Measurements from ENCODE around the gene RPP38.

RPP38 gene, protein sequence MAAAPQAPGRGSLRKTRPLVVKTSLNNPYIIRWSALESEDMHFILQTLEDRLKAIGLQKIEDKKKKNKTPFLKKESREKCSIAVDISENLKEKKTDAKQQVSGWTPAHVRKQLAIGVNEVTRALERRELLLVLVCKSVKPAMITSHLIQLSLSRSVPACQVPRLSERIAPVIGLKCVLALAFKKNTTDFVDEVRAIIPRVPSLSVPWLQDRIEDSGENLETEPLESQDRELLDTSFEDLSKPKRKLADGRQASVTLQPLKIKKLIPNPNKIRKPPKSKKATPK

DNA sequence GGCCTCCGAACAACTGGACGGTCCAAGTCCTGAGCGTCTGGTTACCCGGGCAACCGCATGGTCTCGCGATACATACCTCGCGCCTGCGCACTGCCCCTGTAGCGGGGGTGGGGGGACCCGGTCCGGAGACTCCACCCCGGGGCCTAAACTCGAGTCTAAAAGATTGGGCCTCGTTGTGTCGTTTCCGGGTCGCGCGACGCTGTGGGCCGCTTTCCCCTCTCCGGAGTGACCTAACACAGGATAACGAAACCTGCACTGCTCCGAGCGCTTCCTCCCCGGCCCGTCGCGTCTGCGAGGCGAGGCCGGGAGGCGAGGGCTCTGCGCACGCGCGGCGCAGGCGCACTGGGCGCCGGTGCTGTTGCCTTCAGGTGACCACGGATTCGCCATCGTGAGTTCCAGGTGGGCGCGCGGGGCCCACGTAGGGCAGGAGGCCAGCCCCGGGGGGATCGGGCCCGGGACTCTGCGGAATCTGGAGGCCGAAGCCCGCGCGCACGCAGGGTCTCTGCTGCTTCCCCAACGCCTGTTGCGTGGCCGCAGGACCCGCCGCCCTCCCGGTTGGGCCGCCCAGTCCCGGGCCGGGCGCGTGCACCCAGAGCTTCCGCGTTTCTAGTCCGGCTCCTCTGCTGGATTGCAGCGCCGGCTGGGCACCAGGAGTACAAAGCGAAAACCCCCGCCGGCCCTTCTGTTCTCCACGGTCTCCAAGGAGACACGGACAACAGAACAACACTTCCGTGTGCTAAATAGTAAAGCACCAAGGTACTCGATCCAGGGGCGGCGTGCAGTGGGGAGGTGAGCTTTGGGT lies at the start of gene RPP38:
RPP38 (plus strand) TSS at position 345 of the 802 bp plus-strand sequence. CDS start 5,960 bp downstream, outside the sequence.
- peak; percentile 91 to 95 for DNase-seq (ENCODE audit: low read depth in 2 of 2)

DNA sequence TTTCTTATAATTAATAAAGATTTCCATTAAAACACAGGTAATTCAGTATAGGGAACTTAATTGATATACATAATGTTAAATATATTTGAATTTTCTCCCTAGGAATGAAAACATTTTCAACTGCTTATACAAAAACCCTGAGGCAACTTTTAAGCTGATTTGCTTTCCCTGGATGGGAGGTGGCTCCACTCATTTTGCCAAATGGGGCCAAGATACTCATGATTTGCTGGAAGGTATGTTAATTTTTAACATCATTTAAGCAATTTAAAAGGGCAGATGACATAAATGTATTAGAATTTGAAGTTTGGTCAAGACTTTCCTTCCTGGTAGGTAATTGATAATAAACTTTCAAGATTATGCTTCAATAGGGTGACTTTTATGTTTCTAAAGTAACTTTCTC lies 47.6 kb upstream of the RPP38 start:
- DNase-seq (ENCODE audit: low read depth in 2 of 2) = no peak

DNA sequence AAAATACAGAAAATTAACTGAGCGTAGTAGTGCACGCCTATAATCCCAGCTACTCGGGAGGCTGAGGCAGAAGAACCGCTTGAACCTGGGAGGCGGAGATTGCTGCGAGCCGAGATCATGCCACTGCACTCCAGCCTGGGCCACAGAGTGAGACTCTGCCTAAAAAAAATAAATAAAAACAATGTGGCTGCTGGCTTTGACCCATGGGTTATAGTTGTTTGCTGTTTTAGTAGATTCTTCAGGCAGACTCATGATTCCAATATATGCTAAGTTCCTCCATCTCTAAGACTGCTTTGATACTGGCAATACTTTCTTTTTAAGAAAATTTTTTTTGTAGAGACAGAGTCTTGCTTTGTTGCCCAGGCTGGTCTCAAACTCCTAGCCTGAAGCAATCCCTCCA lies 45.0 kb upstream of the RPP38 start:
- no peak for DNase-seq (ENCODE audit: low read depth in 2 of 2)

DNA sequence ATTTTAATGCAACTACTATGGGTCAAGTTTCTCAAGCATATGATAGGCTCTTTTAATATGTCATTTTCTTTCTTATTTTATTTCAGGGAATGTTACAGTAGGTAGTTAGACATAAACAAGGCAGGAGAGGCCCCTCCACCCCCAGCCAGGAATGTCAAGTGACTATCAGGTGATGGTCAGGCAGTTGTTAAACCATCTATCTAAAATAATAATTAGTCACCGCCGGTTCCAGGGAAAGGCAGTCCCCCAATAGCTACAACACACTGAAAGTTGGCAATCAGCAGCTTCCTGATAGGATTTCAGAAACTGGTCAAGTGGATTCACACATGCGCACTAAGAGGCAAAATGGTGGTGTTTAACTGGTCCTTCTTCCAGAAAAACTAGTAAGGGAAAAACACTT lies 44.1 kb upstream of the RPP38 start:
- DNase-seq (ENCODE audit: low read depth in 2 of 2) = no peak

DNA sequence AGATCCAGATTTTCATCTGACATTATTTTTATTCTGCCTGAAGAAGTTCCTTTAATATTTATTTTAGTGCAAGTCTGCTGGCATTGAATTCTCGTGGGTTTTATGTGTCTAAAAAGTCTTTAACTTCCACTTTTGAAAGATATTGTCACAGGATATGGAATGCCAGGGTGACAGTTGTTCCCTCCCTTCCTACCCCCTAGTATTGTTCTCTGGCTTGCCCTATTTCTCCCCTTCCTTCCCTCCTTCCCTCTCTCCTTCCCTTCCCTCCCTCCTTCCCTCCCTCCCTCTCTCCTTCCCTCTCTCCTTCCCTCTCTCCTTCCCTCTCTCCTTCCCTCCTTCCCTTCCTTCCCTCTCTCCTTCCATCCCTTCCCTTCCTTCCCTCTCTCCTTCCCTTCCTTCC lies 38.5 kb upstream of the RPP38 start:
- DNase-seq (ENCODE audit: low read depth in 2 of 2) = no peak

DNA sequence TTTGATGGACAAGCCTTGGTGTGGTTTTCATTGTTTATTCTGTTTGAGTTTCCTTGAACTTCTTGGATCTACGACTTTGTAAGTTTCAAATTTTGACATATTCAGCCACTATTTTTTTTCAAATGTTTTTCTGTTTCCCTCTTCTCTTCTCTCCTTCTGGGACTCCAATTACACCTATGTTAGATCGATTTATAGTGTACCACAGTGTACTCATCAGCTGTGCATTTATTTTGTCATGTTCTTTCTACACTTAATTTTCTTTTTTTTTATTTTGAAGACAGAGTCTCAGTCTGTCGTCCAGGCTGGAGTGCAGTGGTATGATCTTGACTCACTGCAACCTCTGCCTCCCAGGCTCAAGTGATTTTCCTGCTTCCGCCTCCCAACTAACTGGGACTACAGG lies 37.2 kb upstream of the RPP38 start:
- DNase-seq (ENCODE audit: low read depth in 2 of 2) = no peak

DNA sequence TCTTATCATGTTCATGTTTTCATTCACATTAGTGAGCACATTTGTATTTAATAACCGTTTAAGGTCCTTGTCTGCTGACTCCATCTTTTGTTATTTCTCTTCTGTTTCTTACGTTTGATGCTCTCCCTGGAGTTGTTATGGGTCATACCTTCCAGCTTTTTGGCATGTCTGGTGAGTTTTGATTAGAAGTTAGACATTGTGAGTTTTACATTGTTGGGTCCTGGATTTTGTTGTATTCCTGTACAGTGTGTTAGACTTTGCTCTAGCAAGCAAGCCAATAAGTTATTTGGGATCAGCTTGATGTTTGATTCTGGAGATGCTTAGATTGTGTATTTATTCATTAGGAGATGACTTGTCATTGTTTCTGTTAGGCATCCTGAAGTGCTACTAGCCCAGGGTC lies 36.5 kb upstream of the RPP38 start:
- no peak for DNase-seq (ENCODE audit: low read depth in 2 of 2)

DNA sequence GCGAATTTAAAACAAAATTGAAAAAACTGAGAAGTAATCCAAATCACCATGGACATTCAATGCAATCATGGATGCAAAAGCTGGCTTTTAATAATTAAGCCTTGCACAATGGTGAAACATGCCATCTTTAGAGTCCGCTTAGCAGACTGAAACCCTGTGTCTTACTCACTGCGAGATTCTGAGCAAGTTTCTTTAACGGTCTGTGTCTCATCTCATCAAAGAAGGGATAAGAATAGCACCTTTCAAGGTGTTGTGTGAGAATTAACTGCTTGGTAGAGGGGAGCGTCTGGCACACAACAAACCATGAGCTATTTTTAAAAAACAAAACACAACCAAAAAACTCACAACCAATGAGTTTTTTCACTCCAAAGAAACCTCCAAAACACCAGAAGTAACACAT lies 30.0 kb upstream of the RPP38 start:
- no peak for DNase-seq (ENCODE audit: low read depth in 2 of 2)

DNA sequence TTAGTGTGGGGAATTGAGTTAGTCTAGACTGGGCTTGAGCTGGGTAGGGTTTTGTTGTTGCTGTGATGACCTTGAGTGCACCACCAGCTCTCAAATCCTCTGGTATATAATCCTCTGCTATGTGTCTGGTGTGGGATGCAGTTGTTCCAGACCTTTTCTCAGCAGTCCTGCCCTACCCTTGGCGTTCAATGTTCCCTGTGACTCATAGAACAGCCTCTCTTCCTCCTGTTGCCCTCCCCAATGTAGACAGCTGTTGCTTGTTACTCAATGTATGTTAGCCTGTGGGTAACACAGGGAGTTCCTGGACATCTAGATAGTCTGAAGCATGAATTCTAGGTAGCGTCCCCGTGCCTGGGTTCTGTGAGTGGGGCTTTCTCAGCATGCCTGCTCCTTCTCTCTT lies 28.4 kb upstream of the RPP38 start:
- DNase-seq (ENCODE audit: low read depth in 2 of 2) = no peak

DNA sequence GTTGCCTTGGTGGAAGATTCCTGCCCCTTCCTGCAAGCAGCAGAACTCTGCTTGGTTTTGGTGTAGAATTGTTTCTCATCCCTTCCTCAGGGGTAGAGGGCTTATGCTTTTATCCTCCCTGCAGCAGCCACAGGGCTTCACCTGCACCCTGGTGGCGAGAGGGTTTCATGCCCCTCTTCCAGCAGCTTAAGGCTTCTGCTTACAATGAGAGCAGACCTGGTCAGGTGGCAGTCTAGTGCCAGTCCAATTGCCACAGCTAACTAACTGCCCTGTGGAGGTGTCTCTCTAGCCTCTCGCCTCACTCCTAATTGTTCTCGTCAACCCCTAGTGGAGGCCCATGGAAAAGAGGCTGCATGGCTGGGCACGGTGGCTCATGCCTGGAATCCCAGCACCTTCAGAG lies 27.9 kb upstream of the RPP38 start:
- DNase-seq (ENCODE audit: low read depth in 2 of 2) = no peak

DNA sequence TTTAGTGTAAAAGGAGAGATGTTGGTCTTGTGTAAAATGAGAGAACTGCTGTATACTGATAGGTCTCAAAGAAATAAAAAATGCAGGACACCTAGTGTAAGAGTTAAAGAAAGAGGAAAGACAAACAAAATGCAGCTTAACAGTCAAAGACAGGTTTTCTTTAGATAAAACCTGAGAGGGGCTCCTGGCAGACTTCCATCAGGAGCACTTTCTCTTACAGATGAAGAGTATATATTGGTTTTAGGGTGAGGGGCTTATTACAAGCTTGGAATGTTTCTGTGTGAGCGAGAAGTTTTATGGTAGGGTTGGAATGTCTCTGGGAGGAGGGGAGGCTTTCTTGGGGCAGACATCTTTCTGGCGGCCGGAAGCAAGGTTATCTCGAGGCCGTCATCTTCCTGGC lies 24.8 kb upstream of the RPP38 start:
- no peak for DNase-seq (ENCODE audit: low read depth in 2 of 2)

DNA sequence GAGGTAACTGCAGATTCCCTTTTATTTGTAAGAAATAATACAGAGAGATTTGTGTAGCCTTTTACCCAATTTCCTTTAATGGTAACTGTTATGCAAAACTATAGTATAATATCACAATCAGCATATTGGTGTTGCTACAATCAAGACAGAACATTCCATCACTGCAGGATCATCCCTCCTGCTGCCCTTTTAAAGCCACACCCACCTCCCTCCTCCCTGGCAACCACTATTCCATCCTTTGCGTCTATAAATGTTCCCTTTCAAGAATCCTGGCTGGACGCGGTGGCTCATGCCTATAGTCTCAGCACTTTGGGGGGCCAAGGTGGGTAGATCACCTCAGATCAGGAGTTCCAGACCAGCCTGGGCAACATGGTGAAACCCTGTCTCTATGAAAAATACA lies 21.7 kb upstream of the RPP38 start:
- DNase-seq (ENCODE audit: low read depth in 2 of 2) = no peak

DNA sequence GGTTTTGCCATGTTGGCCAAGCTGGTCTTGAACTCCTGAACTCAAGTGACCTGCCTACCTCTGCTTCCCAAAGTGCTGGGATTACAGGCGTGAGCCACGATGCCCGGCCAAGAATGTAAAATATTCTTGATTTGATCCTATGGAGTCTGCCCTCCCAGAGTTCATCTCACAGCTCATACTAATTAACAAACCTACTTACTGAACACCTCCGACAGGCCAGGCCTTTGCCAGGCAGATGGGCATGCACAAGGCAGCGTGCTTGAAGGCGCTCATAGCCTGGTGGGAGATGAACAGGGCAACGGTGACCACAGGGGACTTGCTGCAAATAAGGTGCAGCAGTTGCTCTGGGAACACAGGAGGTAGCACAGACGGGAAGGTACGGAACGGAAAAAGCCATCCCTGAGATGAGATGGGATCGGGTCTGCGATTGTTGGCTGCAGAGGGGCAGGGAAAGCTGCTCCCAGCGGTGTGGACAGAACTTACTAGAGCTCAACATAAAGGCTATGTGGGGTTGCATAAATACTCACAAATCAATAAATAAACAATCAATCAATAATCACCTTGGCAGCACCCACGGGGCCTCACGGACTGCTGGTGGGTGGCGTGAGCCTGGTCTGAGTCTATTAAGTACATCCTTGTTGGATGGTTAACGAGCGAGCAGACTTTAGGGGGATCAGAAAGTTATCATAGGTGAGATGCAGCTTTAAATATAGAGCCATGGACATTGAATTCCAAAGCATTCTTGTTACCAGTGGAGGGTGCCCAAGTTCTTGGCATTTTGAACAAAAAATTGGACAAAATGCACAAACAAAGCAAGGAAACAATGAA lies 13.3 kb upstream of the RPP38 start:
- DNase-seq (ENCODE audit: low read depth in 2 of 2) = no peak

DNA sequence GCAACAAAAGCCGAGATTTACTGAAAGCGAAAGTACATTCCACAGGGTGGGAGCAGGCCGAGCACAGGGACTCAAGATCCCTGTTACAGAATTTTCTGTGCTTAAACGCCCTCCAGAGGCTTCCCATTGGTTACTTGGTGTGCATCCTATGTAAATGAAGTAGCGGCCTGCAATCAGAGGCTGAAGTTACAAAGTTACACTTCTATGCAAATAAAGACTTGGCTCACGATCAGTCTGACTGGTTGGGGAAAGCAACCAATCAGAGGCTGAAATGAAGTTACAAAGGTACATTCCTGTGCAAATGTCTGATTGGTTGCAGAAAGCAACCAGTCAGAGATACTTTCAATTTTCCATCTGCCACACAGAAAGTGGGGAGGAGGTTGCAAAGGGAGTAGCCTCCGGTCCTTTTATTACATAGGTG lies 12.6 kb upstream of the RPP38 start:
- DNase-seq (ENCODE audit: low read depth in 2 of 2) = no peak

DNA sequence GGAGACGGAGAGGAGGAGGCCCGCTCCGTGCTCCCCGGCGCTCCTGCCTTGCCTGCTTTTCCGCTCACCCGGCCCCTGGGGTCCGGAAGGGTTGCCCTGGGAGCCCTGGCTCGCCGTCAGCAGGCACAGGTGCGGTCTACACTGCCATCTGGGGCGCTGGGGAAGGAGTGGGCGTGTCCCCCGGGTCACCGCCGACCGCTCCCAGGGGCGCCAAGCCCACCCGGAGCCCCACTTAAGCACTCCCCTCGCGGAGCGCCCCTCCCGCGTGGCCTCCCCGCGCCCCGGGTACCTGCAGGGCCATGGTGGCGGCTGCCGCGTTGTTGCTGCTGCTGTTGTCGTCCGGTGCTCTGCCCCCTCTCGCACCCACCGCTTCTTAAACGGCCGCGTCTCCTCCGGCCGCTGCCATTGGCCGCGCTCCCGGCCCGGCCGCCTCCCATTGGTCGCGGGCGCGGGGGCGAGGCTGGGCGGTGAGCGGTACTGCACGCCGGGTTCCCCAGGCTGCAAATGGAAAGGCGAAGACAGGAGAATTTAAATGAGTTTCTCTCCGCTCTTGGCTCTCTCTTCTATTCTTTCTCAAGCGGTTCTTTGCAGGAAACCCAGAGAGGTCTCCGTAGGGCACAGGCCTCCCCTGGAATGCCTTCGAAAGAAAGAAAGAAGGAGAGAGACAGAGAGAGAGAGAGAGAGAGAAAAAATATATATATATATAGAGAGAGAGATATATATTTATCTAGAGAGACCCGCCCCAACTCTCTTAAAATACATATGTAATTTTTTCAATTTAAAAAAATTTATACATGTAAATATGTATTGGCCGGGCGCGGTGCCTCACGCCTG lies 8.5 kb upstream of the RPP38 start, which contains the start of gene ACBD7:
ACBD7 (minus strand) TSS at position 349 of the 834 bp plus-strand sequence; CDS start at position 301, 48 bp downstream.
- DNase-seq (ENCODE audit: low read depth in 2 of 2) = peak; percentile 62 to 77

DNA sequence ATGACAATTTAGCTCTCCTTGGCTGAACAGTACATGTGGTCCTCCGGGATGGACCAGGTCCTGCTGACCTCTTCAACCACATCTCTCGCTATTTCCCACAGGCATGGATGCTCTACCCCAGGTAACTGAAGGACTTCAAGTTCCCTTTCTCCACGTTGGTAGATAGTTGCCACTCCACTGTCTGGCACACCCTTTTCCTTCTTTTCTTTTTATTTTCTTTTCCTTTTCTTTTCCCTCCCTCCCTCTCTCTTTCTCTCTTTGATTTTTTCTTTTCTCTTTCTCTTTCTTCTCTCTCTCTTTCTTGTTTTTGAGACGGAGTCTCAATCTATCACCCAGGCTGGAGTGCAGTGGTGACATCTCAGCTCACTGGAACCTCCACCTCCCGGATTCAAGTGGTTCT lies 5.7 kb upstream of the RPP38 start:
- DNase-seq (ENCODE audit: low read depth in 2 of 2) = no peak

DNA sequence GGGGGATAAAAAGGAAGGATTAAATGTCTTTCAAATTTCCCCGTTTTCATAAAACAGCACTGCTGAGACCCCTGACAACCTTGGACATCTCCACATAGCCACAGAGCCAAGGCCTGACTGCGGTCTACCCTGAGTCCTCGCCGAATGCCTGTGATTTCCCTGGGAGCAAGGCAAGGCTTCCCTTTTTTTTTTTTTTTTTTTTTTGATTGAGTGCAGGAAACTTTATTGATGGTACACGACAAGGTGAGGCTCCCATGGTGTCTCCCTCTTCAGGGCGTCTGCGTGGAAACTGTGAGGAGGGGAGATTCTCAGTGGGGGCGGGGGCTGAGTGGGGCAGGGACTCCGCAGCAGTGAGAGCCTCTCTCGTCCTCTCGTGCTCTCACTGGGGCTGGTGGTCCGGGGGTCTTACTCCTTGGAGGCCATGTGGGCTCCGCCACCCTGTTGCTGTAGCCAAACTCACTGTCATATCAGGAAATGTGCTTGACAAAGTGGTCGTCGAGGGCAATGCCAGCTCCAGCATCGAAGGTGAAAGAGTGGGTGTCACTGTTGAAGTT lies 4.2 kb upstream of the RPP38 start:
- DNase-seq (ENCODE audit: low read depth in 2 of 2) = no peak

DNA sequence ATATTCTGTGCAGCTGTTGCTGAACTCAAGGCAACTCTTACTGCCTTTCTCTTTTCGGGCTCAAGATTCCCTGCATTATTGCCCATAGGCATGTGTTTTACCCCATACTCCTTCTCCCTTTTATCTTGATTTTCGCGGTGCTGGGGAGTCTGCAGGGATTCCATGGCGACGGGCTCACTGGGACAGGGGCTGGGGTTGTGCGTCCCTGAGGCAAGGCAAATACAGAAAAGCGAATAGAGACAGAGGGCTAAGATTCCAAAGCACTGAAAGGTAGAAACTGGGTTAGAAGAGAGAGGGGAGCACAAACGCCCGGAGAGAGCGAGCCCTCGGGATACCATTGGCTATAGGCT lies 519 bp upstream of the RPP38 start:
- DNase-seq (ENCODE audit: low read depth in 2 of 2) = no peak

DNA sequence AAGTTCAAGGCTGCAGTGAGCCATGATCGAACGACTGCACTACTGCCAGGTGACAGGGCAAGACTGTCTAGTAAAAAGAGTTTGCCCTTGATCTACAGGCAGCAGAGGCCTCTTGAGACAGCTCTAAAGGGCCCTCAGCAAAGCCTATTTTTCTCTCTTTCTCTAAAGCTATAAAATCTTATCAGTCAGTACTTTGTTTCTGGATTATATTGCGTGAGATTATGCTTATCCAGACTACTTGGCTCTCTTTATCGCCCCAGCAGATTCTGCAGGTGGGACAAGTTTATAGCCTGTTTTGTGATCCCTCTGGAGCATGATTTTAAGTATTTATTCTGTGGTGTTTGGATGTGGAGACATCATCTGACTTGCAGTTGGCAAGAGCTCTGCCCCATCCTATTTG lies 2.7 kb downstream of the RPP38 start:
- no peak for DNase-seq (ENCODE audit: low read depth in 2 of 2)

DNA sequence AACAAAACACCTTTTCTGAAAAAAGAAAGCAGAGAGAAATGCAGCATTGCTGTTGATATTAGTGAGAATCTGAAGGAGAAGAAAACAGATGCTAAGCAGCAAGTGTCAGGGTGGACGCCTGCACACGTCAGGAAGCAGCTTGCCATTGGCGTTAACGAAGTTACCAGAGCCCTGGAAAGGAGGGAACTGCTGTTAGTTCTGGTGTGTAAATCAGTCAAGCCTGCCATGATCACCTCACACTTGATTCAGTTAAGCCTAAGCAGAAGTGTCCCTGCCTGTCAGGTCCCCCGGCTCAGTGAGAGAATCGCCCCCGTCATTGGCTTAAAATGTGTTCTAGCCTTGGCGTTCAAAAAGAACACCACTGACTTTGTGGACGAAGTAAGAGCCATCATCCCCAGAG lies 6.4 kb downstream of the RPP38 start:
- no peak for DNase-seq (ENCODE audit: low read depth in 2 of 2)

DNA sequence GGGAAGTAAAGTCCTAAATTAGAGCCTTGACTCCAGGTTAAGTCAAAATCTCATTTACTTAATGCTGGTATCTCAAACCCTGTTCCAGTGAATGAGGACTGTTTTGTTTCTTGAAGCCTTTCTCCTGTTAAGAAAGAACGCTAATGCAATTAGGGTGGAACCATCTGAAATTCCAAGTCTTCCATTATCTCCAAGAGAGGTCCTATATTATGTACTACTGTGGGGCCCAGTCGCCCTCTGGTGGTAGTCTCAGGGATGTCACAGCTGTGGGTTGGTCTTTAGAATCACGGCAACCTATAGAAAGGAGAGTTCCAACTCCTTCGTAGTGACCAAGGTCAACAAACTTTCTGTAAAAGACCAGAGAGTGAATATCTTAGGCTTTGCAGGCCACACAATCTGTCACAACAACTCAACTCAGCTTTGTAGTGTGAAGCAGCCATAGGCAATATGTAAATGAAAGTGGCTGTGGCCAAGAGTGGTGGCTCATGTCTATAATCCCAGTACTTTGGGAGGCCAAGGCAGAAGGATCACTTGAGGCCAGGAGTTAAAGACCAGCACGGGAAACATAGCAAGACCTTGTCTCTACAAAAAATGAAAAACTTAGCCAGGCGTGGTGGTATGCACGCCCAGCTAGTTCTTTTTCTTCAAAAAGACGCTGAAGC lies 9.3 kb downstream of the RPP38 start:
- DNase-seq (ENCODE audit: low read depth in 2 of 2) = peak; percentile 48 to 65

All from stimulated activated CD4-positive, alpha-beta T cell treated with anti-CD3 and anti-CD28 coated beads, Interleukin-1b, Interleukin-23, amount 100 ng/mL, for 4 hours (primary cell).